DMS153 treated with DMSO at 0.1 percent for 48 hours (cell line): ENCODE results near the gene TRAF3.

ENCODE experiments used
- DNase-seq: peaks from one replicate; lab custom pipeline; 2025; ENCODE audit not compliant: unreplicated experiment; lab: John Stamatoyannopoulos, UW

The TRAF3 gene

GRCh38 chr14:102905116-102906108 is 128.2 kb downstream of the TRAF3 start:
- no peak for DNase-seq

GRCh38 chr14:102906616-102907302 is 129.5 kb downstream of the TRAF3 start:
- DNase-seq: no peak

GRCh38 chr14:102907303-102907844 is 130.1 kb downstream of the TRAF3 start:
- DNase-seq: no peak

GRCh38 chr14:102907980-102908730 is 130.9 kb downstream of the TRAF3 start:
- no peak for DNase-seq

- no peak for DNase-seq
Observed at GRCh38 chr14:102908766-102909455, 131.7 kb downstream of the TRAF3 start.

- no peak for DNase-seq
Observed at GRCh38 chr14:102909462-102909861, 132.2 kb downstream of the TRAF3 start.

GRCh38 chr14:102909911-102910310 is 132.7 kb downstream of the TRAF3 start:
- DNase-seq: no peak

GRCh38 chr14:102910442-102910841 is 133.2 kb downstream of the TRAF3 start:
- DNase-seq: no peak

GRCh38 chr14:102911541-102911951 is 134.3 kb downstream of the TRAF3 start:
- no peak for DNase-seq

- no peak for DNase-seq
Observed at GRCh38 chr14:102911991-102912761, 134.9 kb downstream of the TRAF3 start.

- no peak for DNase-seq
Observed at GRCh38 chr14:102913341-102914211, 136.3 kb downstream of the TRAF3 start.

GRCh38 chr14:102914474-102915291 is 137.4 kb downstream of the TRAF3 start:
- no peak for DNase-seq

- DNase-seq: no peak
Observed at GRCh38 chr14:102915292-102916110, 138.3 kb downstream of the TRAF3 start.

- DNase-seq: no peak
Observed at GRCh38 chr14:102916347-102917055, 139.3 kb downstream of the TRAF3 start.

GRCh38 chr14:102917056-102917385 is 139.8 kb downstream of the TRAF3 start:
- no peak for DNase-seq

GRCh38 chr14:102917469-102918211 is 140.4 kb downstream of the TRAF3 start:
- DNase-seq: no peak
